Neural progenitor cell (in vitro differentiated cells): ENCODE measurements around the gene ZFP69B. TPM values are rescaled to one million over a fixed set of nuclear protein-coding genes. Genes with fewer than 3 reads are reported as not detected.

Experiments used
- DNase-seq: peaks from one replicate; pipeline ENCODE4 v3.0.0-alpha.2; 2016; ENCODE audit warnings: low spot score
- H2AFZ ChIP-seq: fragments of 200-600 bp; sonication (generic); replicated peaks from 2 replicates; pipeline ENCODE4 v1.6.1; 2016; ENCODE audit warnings: antibody characterized with exemption
- H3F3A ChIP-seq: fragments of 200-600 bp; sonication (generic); 2 replicates; pipeline ENCODE4 v1.6.1; 2016; ENCODE audit warnings: antibody characterized with exemption, low read depth
- H3K27ac ChIP-seq: fragments of 200-600 bp; sonication (generic); 2 replicates; pipeline ENCODE4 v1.5.1; 2016; ENCODE audit warnings: mild to moderate bottlenecking
- H3K27me3 ChIP-seq: fragments of 200-600 bp; sonication (generic); 2 replicates; pipeline ENCODE4 v1.6.1; 2016; ENCODE audit warnings: mild to moderate bottlenecking, moderate library complexity
- H3K36me3 ChIP-seq: fragments of 200-600 bp; sonication (generic); 2 replicates; pipeline ENCODE4 v1.5.1; 2016
- H3K4me1 ChIP-seq: fragments of 200-600 bp; sonication (generic); 2 replicates; pipeline ENCODE4 v1.6.1; 2016; ENCODE audit warnings: mixed run types
- H3K4me2 ChIP-seq: fragments of 200-600 bp; sonication (generic); 2 replicates; pipeline ENCODE4 v1.6.1; 2016
- H3K4me3 ChIP-seq: fragments of 200-600 bp; sonication (generic); 2 replicates; pipeline ENCODE4 v1.5.1; 2016
- H3K79me2 ChIP-seq: fragments of 200-600 bp; sonication (generic); 2 replicates; pipeline ENCODE4 v1.6.1; 2016; ENCODE audit warnings: low read depth
- H3K9ac ChIP-seq: fragments of 200-600 bp; sonication (generic); 2 replicates; pipeline ENCODE4 v1.6.1; 2016
- H3K9me3 ChIP-seq: fragments of 200-600 bp; sonication (generic); 2 replicates; pipeline ENCODE4 v1.5.1; 2016; ENCODE audit warnings: low read depth
- H4K20me1 ChIP-seq: fragments of 200-600 bp; sonication (generic); 2 replicates; pipeline ENCODE4 v1.6.1; 2016; ENCODE audit warnings: low read depth
- H3K27ac Mint-ChIP-seq: 3 replicates; pipeline ENCODE4 v1.8.0; 2021; ENCODE audit warnings: mixed read lengths
- H3K27me3 Mint-ChIP-seq: 2 replicates; pipeline ENCODE4 v1.8.0; 2022; ENCODE audit warnings: low read depth, mild to moderate bottlenecking, inconsistent platforms, moderate library complexity, mixed read lengths; ENCODE audit not compliant: insufficient read depth
- H3K36me3 Mint-ChIP-seq: 3 replicates; pipeline ENCODE4 v1.8.0; 2021; ENCODE audit warnings: mixed read lengths
- H3K4me1 Mint-ChIP-seq: 3 replicates; pipeline ENCODE4 v1.8.0; 2021; ENCODE audit warnings: mixed read lengths
- H3K4me3 Mint-ChIP-seq: 3 replicates; pipeline ENCODE4 v1.8.0; 2021; ENCODE audit warnings: mild to moderate bottlenecking, moderate library complexity, mixed read lengths
- H3K9me3 Mint-ChIP-seq: 3 replicates; pipeline ENCODE4 v1.8.0; 2020; ENCODE audit warnings: mixed read lengths
- CTCF ChIP-seq: fragments of 200-600 bp; sonication (generic); IDR thresholded peaks from 2 replicates; pipeline ENCODE4 v1.5.1; 2017; ENCODE audit warnings: antibody characterized with exemption, mild to moderate bottlenecking
- EZH2 ChIP-seq: fragments of 200-600 bp; sonication (generic); IDR thresholded peaks from 2 replicates; pipeline ENCODE4 v1.6.1; 2017; ENCODE audit warnings: antibody characterized with exemption, mild to moderate bottlenecking, moderate library complexity
- EZH2phosphoT487 ChIP-seq: fragments of 200-600 bp; sonication (generic); IDR thresholded peaks from 2 replicates; pipeline ENCODE4 v1.6.1; 2017; ENCODE audit warnings: antibody characterized with exemption
- total RNA-seq: library from RNA; depleted of rRNA; stranded (reverse); fragments of >200 nt; gene quantifications from 2 replicates; pipeline ENCODE4 v1.2.3, GENCODE V29; 2015; ENCODE audit warnings: low replicate concordance

The ZFP69B gene
- total RNA-seq, 1 donor from 2014 or later: 17.1 TPM

- TF ChIP-seq EZH2phosphoT487 (no peak), CTCF (no peak), EZH2 (no peak)
- H3K9ac ChIP-seq: peak within 1 kb of the TSS; percentile 18
- peak within 1 kb of the TSS; percentile 88 for H3K4me3 Mint-ChIP-seq
- peaks cover 7% of the 10 kb centered on the region for H3K27me3 ChIP-seq
- H3K36me3 Mint-ChIP-seq: peaks cover 27% of the 10 kb centered on the region
- H3K4me2 ChIP-seq: peak within 1 kb of the TSS; percentile 78
- peaks cover 3% of the 10 kb centered on the region for H3K36me3 ChIP-seq
- H3K4me1 ChIP-seq: peaks cover 5% of the 10 kb centered on the region
- H4K20me1 ChIP-seq: no peaks in the 10 kb centered on the region
- H3K27me3 Mint-ChIP-seq: peaks cover 10% of the 10 kb centered on the region
- H3K4me1 Mint-ChIP-seq: peaks cover 7% of the 10 kb centered on the region
- no peak within 1 kb of the TSS for H3K27ac ChIP-seq
- peak; percentile 57 for DNase-seq
- H3K27ac Mint-ChIP-seq: peak within 1 kb of the TSS; percentile 67
- H3K9me3 Mint-ChIP-seq: peaks cover 60% of the 10 kb centered on the region
- H3K79me2 ChIP-seq: peaks cover 3% of the 10 kb centered on the region
- no peaks in the 10 kb centered on the region for H3F3A ChIP-seq
- H2AFZ ChIP-seq: peak within 1 kb of the TSS; percentile 95
- peak within 1 kb of the TSS; percentile 51 for H3K4me3 ChIP-seq
- H3K9me3 ChIP-seq: peaks cover 6% of the 10 kb centered on the region
Measured at GRCh38 chr1:40508375-40509341, 58.4 kb downstream of the ZFP69B start, which contains the start of gene EXO5. EXO5 (plus strand) TSS chr1:40508767; CDS start chr1:40514545, 5,778 bp downstream.

Other genes starting within 250 kb of the ZFP69B start
- gene TMCO2, start 202.5 kb upstream of the ZFP69B start, total RNA-seq: not detected in 2 replicates
- gene ZMPSTE24, start 192.2 kb upstream of the ZFP69B start, total RNA-seq: 26.9 and 38.0 TPM in 2 replicates
- 3.7 and 14.8 TPM in 2 replicates for gene COL9A2, start 133.2 kb upstream of the ZFP69B start, total RNA-seq
- 9.4 and 11.7 TPM in 2 replicates for gene SMAP2, start 76.7 kb upstream of the ZFP69B start, total RNA-seq
- gene ZFP69, start 26.8 kb downstream of the ZFP69B start, total RNA-seq: 6.0 and 8.9 TPM in 2 replicates
- 11.9 and 12.6 TPM in 2 replicates for gene EXO5, start 58.3 kb downstream of the ZFP69B start, total RNA-seq
- 5.8 and 7.6 TPM in 2 replicates for gene ZNF684, start 81.2 kb downstream of the ZFP69B start, total RNA-seq
- gene RIMS3, start 215.2 kb downstream of the ZFP69B start, total RNA-seq: 17.2 and 27.1 TPM in 2 replicates
- gene NFYC, start 241.2 kb downstream of the ZFP69B start, total RNA-seq: 38.0 and 61.3 TPM in 2 replicates